WERI-Rb-1 (cell line): ENCODE measurements around the gene CKLF.

Experiments used
- DNase-seq: peaks from one replicate; pipeline ENCODE4 v3.0.0-alpha.2; 2020
- H3K27ac ChIP-seq: fragments of 250-450 bp; sonication (Bioruptor Pico); 2 replicates; pipeline ENCODE4 v1.5.1; 2020; ENCODE audit warnings: mild to moderate bottlenecking, moderate library complexity
- H3K27me3 ChIP-seq: fragments of 250-450 bp; sonication (Bioruptor Pico); 2 replicates; pipeline ENCODE4 v1.5.1; 2021; ENCODE audit warnings: mild to moderate bottlenecking, low read depth, moderate library complexity; ENCODE audit not compliant: insufficient read depth, severe bottlenecking
- H3K36me3 ChIP-seq: fragments of 250-450 bp; sonication (Bioruptor Pico); 2 replicates; pipeline ENCODE4 v1.5.1; 2020; ENCODE audit warnings: mild to moderate bottlenecking, moderate library complexity
- H3K4me3 ChIP-seq: 2 replicates; pipeline ENCODE4 v1.5.1; 2011; ENCODE audit warnings: low read depth, mild to moderate bottlenecking, control low read depth, low read length
- H3K9me3 ChIP-seq: fragments of 250-450 bp; sonication (Bioruptor Pico); 2 replicates; pipeline ENCODE4 v1.5.1; 2021; ENCODE audit warnings: mild to moderate bottlenecking, moderate library complexity; ENCODE audit not compliant: severe bottlenecking
- TF ChIP-seq, protein P1 (sequence below): IDR thresholded peaks from 2 replicates; pipeline ENCODE4 v1.5.1; 2011; ENCODE audit warnings: low read depth, mild to moderate bottlenecking, control low read depth, inconsistent platforms, low read length

The CKLF gene

DNA sequence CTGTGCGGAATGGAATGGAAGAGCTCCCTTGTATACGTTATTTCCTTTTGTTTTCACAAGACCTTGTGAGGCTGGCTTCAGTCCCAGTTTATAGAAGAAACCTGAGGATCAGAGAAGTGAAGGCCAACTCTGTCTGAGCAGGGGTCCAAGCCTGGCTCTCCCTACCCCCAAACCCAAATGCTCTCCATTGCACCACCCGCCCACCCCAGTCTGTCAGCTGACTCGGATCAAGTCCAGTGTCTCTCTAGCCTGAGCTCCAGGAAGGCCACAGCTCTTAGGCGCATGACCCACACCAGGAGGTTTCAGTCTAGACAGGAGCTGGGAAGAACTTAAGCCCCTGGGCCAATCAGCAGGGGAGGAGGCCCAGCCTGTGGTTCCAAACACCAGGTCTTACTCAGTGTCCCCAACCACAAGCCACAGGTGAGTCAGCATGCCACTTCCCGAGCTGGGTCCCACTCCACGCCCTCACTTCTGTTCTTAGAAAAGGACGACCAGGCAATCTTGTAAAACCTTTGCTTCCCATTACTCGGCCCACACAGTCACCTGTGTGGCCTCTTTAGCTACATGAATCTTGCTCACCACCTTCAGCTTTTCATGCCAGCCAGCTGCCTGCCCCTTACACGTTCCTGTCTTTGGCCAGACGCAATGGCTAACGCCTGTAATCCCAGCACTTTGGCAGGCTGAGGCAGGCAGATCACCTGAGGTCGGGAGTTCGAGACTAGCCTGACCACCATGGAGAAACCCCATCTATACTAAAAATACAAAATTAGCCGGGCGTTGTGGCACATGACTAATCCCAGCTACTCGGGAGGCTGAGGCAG, 30.2 kb upstream of the CKLF start:
- H3K27me3 ChIP-seq: no peaks in the 10 kb centered on the region
- no peak for DNase-seq
- TF ChIP-seq, protein P1, sequence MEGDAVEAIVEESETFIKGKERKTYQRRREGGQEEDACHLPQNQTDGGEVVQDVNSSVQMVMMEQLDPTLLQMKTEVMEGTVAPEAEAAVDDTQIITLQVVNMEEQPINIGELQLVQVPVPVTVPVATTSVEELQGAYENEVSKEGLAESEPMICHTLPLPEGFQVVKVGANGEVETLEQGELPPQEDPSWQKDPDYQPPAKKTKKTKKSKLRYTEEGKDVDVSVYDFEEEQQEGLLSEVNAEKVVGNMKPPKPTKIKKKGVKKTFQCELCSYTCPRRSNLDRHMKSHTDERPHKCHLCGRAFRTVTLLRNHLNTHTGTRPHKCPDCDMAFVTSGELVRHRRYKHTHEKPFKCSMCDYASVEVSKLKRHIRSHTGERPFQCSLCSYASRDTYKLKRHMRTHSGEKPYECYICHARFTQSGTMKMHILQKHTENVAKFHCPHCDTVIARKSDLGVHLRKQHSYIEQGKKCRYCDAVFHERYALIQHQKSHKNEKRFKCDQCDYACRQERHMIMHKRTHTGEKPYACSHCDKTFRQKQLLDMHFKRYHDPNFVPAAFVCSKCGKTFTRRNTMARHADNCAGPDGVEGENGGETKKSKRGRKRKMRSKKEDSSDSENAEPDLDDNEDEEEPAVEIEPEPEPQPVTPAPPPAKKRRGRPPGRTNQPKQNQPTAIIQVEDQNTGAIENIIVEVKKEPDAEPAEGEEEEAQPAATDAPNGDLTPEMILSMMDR: no peak

DNA sequence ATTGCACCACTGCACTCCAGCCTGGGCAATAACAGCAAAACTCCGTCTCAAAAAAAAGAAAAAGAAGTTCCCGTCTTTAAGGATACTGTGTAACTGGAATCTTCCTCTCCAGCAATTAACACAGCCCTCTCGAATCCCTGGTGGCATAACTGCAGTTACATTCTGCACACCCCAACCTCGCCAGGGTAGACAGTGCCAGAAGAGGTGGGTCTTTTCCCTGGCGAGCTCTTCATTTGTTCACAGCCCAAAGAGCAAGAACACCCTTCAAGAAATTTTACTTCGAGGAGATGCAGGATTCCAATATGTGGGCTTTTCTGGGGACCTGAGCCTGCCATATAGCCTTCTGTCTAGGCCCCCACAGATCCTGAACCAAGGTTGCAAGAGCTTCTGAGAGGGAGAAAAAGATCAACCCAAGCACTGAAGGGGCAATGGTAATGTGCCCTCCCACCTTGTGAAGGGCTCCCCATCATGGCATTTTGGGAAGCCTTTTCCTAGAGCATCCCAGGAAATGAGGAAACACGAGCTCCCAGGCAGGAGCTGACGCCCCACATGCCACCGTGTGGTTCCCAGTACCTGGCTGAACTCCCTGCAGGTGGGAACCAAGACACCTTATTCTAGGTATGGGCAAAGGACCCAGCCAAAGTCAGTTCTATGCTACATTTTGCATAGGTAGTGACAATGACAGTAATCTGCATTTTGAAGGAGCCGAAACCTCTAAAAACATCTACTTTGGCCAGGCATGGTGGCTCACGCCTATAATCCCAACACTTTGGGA, 29.4 kb upstream of the CKLF start:
- H3K4me3 ChIP-seq: no peak overlapping the region

More for the DNA sequence above, 30.2 kb upstream of the CKLF start:
- Histone ChIP-seq H3K36me3 (no peaks in the 10 kb centered on the region), H3K9me3 (no peaks in the 10 kb centered on the region), H3K27ac (no peak overlapping the region), H3K4me3 (no peak overlapping the region)

DNA sequence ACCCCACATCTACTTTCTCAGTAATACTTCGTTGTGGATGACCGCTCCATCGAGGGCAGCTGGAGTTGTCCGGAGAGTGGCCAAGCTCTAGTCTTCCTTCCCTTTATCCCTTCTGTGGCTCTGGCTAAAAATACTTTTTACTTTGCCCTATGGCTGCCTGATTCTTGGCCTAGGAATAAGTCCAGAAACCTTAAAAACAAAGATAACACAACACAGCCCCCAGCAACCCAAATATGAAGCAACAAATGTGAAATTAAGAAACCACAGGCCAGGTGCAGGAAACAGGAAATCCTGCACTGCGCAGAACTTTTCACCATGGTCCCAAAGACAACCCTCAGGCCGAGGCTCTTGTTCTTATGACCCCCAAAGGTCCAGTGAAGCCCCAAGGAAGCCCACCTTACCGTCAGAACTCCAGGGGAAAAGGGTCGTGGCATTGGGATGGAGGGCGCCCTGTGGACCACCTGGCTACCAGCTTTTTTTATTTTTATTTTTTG, 28.5 kb upstream of the CKLF start:
- no peak for DNase-seq
- no peak overlapping the region for H3K27ac ChIP-seq
- no peaks in the 10 kb centered on the region for H3K27me3 ChIP-seq
- H3K4me3 ChIP-seq: no peak overlapping the region
- TF ChIP-seq, protein P1: no peak
- no peaks in the 10 kb centered on the region for H3K9me3 ChIP-seq
- no peaks in the 10 kb centered on the region; the same call in 1 of the 2 replicates for H3K36me3 ChIP-seq

More for the DNA sequence above, 29.4 kb upstream of the CKLF start:
- H3K27ac ChIP-seq: no peak overlapping the region
- H3K27me3 ChIP-seq: no peaks in the 10 kb centered on the region
- TF ChIP-seq, protein P1: no peak
- no peaks in the 10 kb centered on the region for H3K36me3 ChIP-seq
- no peak for DNase-seq
- H3K9me3 ChIP-seq: no peaks in the 10 kb centered on the region

DNA sequence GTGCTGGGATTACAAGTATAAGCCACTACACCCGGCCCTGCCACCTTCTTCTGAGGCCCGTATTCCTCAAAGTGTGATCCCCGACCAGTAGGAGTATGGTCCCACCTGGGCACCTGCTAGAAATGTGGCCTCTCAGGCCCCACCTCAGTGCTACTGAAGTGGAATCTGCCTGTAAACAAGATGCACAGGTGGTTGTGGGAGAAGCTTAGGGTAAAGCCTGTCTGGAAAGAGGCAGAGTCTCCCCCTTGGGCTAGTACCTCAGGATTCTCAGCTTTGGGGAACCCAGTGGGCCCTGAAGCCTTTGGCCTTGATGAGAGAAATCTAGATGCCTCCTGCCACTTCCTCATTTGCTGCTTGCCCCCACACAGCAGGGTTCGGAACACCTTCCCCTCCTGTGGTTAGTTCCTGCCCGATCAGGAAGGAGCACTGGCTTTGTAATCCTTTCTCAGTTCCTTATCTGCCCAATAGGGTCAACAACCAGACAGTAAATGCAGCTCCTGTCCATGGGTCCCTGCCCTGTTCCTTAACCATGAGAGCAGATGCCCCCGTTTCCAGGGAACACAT, 27.7 kb upstream of the CKLF start:
- H3K4me3 ChIP-seq: no peak overlapping the region
- no peak overlapping the region for H3K27ac ChIP-seq
- H3K36me3 ChIP-seq: no peaks in the 10 kb centered on the region; the same call in 1 of the 2 replicates
- TF ChIP-seq, protein P1: no peak
- H3K9me3 ChIP-seq: no peaks in the 10 kb centered on the region
- no peaks in the 10 kb centered on the region for H3K27me3 ChIP-seq
- no peak for DNase-seq

DNA sequence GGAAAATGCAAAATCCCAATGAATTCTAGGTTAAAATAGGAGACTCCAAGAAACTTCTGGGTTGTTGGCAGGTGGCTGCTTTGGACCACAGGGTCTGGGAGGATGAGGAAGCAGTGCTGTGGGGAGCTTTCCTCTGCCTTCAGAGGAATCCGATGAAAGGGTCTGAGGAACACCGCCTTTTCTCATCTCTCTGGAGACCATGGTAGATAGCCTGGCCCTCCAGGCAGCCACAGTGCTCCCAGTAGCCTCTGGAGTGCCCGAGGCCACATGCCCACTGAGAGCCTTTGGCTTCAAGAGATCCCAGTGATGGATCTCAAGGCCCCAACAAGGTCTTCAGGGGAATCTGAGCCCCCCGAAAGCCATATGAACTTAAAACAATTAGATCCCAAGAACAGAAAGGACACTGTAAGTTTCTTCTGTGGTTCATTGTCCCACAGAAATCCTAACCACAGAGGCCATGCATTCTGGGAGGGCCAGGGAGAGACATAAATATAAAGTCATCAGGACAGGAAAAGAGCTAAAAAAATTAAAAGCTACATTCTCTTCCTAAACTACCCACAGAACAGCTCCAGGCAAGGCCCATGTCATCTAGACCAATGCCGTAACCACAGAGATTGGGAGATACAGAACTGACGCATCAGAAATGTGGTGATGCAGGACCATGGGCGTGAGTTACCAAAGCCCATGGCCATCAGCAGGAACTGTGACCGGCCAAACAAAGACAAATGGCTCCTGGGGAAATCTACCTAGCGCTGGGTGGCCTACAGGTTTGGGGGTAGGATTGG, 26.8 kb upstream of the CKLF start:
- Histone ChIP-seq H3K27ac (no peak overlapping the region), H3K27me3 (no peaks in the 10 kb centered on the region), H3K9me3 (no peaks in the 10 kb centered on the region), H3K4me3 (no peak overlapping the region), H3K36me3 (no peaks in the 10 kb centered on the region; the same call in 1 of the 2 replicates)
- DNase-seq: no peak
- TF ChIP-seq, protein P1: no peak
